BE2C (cell line): ENCODE measurements around the gene TASOR2.

Source experiments
- DNase-seq: peaks from one replicate; pipeline ENCODE4 v3.0.0-alpha.2; 2020
- H3K27me3 ChIP-seq: fragments of 250-450 bp; sonication (Bioruptor Pico); 2 replicates; pipeline ENCODE4 v1.5.1; 2020; ENCODE audit warnings: mild to moderate bottlenecking
- H3K36me3 ChIP-seq: fragments of 250-450 bp; sonication (Bioruptor Pico); 2 replicates; pipeline ENCODE4 v1.5.1; 2020; ENCODE audit warnings: mild to moderate bottlenecking
- H3K4me1 ChIP-seq: fragments of 250-450 bp; sonication (Bioruptor Pico); 2 replicates; pipeline ENCODE4 v1.5.1; 2020
- H3K4me3 ChIP-seq: 2 replicates; pipeline ENCODE4 v1.5.1; 2011; ENCODE audit warnings: low read depth, low read length
- H3K9me3 ChIP-seq: fragments of 250-450 bp; sonication (Bioruptor Pico); 2 replicates; pipeline ENCODE4 v1.5.1; 2020
- TF ChIP-seq, protein P1 (sequence below): IDR thresholded peaks from 2 replicates; pipeline ENCODE4 v1.5.1; 2012; ENCODE audit warnings: mild to moderate bottlenecking, low read depth, low read length

The TASOR2 gene

GRCh38 chr10:5640501-5640900 lies 44.1 kb upstream of the TASOR2 start:
- no peaks in the 10 kb centered on the region for H3K4me1 ChIP-seq
- no peak for DNase-seq
- no peaks in the 10 kb centered on the region for H3K27me3 ChIP-seq
- no peak overlapping the region for H3K4me3 ChIP-seq
- no peaks in the 10 kb centered on the region for H3K9me3 ChIP-seq
- H3K36me3 ChIP-seq: no peaks in the 10 kb centered on the region; the same call in 1 of the 2 replicates
- TF ChIP-seq, protein P1, sequence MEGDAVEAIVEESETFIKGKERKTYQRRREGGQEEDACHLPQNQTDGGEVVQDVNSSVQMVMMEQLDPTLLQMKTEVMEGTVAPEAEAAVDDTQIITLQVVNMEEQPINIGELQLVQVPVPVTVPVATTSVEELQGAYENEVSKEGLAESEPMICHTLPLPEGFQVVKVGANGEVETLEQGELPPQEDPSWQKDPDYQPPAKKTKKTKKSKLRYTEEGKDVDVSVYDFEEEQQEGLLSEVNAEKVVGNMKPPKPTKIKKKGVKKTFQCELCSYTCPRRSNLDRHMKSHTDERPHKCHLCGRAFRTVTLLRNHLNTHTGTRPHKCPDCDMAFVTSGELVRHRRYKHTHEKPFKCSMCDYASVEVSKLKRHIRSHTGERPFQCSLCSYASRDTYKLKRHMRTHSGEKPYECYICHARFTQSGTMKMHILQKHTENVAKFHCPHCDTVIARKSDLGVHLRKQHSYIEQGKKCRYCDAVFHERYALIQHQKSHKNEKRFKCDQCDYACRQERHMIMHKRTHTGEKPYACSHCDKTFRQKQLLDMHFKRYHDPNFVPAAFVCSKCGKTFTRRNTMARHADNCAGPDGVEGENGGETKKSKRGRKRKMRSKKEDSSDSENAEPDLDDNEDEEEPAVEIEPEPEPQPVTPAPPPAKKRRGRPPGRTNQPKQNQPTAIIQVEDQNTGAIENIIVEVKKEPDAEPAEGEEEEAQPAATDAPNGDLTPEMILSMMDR: no peak

DNA sequence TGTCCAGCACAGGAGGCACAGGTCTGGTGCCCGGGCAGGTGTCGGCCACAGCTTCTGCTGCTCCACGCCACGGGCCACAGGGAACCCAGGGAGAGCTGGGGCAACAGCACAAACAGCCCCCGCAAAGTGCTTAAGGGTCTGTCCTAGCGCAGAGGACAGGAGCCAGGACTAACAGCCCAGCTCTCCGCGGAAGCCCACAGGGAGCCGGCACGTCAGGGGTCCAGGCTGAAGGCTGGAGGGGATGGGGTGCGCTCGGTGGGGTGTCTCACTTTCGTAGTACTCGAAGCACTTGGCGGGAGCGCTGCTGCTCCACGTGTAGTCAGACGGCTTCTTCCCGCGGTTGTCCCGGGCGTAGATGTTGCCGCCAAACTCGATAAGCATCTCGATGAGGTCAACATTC lies 43.1 kb upstream of the TASOR2 start:
- Histone ChIP-seq H3K4me1 (no peaks in the 10 kb centered on the region), H3K4me3 (no peak overlapping the region), H3K27me3 (no peaks in the 10 kb centered on the region), H3K36me3 (no peaks in the 10 kb centered on the region; the same call in 1 of the 2 replicates), H3K9me3 (no peaks in the 10 kb centered on the region)
- TF ChIP-seq, protein P1: no peak
- no peak for DNase-seq

DNA sequence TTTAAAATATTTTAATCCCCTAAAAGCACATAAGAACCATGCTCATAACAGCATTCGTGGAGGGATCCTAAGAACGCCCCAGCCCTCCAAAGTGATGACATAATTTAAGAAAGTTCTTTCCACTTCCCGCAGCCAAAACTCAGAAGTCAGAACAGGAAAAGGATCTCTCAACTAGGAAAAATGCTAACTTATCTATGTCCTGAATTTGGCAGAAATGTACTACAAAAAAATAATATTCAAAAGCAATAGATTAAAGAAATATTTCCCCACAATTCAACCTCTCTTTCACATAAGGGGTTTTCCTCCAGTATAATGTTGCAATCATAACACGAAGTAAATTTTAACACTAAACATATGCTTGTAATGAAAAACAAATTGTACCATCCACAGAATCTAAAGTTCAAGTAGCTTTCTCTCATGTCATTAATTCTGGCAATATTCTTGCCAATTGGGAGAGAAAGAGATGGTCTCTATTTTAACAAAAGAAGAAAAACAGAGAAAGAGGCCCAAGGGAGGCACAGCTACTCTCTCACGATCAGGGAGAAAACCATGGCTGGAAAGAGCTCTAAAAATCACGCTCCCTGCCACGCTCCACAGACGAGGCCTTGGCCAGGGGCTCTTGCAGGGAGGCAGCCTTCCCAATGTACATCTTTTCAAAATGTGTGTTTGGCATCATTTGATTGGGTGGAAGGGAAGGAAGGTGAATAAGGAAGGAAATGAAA lies 41.1 kb upstream of the TASOR2 start:
- Histone ChIP-seq H3K4me1 (no peaks in the 10 kb centered on the region), H3K36me3 (no peaks in the 10 kb centered on the region; the same call in 1 of the 2 replicates)
- no peak for DNase-seq

GRCh38 chr10:5644930-5645329 lies 39.7 kb upstream of the TASOR2 start:
- H3K27me3 ChIP-seq: no peaks in the 10 kb centered on the region
- H3K4me1 ChIP-seq: no peaks in the 10 kb centered on the region
- H3K4me3 ChIP-seq: no peak overlapping the region
- no peaks in the 10 kb centered on the region for H3K9me3 ChIP-seq
- DNase-seq: no peak
- H3K36me3 ChIP-seq: no peaks in the 10 kb centered on the region; the same call in 1 of the 2 replicates
- TF ChIP-seq, protein P1: no peak

More for the DNA sequence above, 41.1 kb upstream of the TASOR2 start:
- TF ChIP-seq, protein P1: no peak
- H3K4me3 ChIP-seq: no peak overlapping the region
- no peaks in the 10 kb centered on the region for H3K9me3 ChIP-seq
- no peaks in the 10 kb centered on the region for H3K27me3 ChIP-seq

DNA sequence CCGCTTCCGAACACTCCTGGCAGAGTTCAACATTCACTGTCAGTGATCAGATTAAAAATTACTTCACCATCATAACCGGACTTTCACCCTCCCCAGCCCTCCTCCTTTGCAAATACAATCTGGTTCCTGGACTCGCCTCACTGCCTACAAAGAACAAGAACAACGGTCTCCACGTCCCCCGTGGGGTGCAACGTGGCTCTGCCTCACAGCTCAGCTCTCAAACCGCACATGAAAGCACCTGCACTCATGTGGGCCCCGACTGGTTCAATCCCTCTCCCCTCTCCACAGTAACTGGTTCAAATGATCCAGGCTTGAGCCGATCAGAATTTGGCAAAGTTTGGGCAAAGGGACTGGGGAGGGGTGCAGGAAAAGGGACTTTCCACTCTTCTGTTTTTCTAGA lies 39.3 kb upstream of the TASOR2 start:
- no peaks in the 10 kb centered on the region for H3K9me3 ChIP-seq
- no peaks in the 10 kb centered on the region; the same call in 1 of the 2 replicates for H3K36me3 ChIP-seq
- no peaks in the 10 kb centered on the region for H3K4me1 ChIP-seq
- H3K27me3 ChIP-seq: no peaks in the 10 kb centered on the region
- no peak for DNase-seq
- no peak overlapping the region for H3K4me3 ChIP-seq
- TF ChIP-seq, protein P1: no peak

DNA sequence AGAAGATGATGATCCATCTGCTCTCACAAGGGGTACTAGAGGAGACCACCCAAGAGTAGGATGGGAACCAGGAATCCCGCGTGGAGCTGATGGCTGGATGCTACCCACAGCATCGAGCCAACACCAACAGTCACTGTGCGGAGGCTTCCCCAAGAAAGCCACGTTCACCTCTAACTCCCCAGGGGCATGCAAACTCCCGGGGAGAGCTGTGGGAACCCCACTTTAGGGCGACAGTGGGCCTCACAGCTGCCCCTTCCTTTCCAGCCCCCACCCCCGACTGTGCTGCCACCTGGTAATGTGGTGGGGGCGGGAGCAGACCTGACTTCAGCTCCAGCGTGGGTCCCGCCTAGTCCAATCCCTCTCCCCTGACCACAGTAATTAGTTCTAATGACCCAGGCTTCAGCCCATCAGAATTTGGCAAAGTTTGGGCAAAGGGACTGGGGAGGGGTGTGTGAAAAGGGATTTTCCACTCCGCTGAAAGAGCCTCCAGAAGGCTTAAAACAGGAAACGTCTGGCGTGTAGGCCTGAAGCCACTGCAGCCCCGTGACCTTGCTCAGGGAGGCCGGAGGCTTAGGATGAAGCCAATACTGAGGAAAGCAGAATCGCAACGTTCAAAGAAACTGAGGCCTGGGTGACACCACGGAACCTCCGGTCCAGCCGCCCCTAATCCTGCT lies 38.6 kb upstream of the TASOR2 start:
- Histone ChIP-seq H3K4me1 (no peaks in the 10 kb centered on the region), H3K27me3 (no peaks in the 10 kb centered on the region), H3K4me3 (no peak overlapping the region), H3K36me3 (no peaks in the 10 kb centered on the region; the same call in 1 of the 2 replicates), H3K9me3 (no peaks in the 10 kb centered on the region)
- TF ChIP-seq, protein P1: no peak
- no peak for DNase-seq
